ENCODE results near the gene ELMO1. TPM values are rescaled to one million over a fixed set of nuclear protein-coding genes. Genes with fewer than 3 reads are reported as not detected.

Gene ELMO1
- total RNA-seq, 4 donors from 2014 or later: 24.6 to 120 (median 71.9) TPM

GRCh38 chr7:36971515-36972139 lies 477.0 kb downstream of the ELMO1 start:
- intact Hi-C loops (cut with DNase I; ENCODE audit: low total_unique reads) (no loop called here), in situ Hi-C loops (cut with MboI; ENCODE audit: low pct_ligation_motif_present in 1 of 4, low pct_unique_long_range_greater_than_20kb in 1 of 4, low sequenced_read_pairs in 3 of 4) (no loop called here)
- Histone ChIP-seq H3K9me3 (no peaks in the 10 kb centered on the region), H3K4me1 (peaks cover 0 to 22% (median under 1%) of the 10 kb centered on the region in 4 donors), H3K27ac (no peak overlapping the region), H3K36me3 (no peaks in the 10 kb centered on the region), H3K27me3 (no peaks in the 10 kb centered on the region), H3K4me3 (no peak overlapping the region)
- 64 to 70% methylated on average over 5 to 9 of the region's 9 CpGs for WGBS, 2 donors (ENCODE audit: low coverage in 1 of 2)
- TF ChIP-seq POLR2AphosphoS5 (IDR thresholded peaks at IDR 0.05) (no peak), CTCF (IDR thresholded peaks at IDR 0.05) (no peak)
- DNase-seq: no peak

DNA sequence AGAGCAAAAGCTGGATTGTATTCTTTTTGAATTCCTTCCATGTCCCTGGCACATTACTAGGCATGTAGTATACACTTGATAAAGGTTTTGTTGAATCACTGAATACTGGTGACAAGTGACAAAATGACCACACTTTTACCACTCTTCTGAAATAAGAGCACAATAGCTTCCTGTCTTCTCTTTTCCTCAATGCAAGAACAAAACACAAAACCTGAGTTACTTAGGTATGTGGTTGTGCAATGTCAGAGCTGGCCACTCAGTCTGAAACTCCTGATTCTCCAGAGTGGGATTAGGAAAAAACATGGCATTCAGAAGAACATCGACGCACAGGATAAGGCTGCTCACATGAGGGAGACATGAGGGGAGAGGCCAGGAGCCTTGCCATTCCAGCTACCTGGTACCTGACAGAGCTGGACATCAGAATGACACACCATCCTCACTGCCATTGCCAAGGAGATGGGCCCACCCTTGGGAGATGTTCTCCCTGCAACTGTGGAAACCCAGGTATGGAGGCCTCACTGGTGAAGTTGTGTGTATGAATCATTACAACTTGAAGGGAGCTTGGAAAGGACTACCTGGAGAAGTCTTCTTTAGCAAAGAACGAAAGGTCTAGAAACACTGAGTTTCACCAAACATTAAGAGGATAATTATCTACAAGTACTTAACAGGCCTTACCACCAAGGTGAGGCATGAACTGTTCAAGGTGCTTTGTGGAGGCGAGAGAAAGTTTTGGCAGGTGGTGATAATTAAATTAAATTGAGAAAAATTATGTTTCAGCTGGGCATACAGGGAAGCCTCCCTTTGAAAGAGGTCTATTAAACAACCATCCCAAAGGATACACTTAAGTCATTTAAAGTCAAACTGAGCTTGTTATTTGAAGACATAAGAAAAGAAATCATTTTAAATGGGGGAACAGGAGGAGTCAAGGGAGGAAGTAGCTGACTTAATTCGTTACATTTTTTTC lies 477.8 kb downstream of the ELMO1 start:
- TF ChIP-seq CTCF (IDR thresholded peaks at IDR 0.05): no peak
- no peaks in the 10 kb centered on the region for H3K36me3 ChIP-seq
- H3K27ac ChIP-seq: no peak overlapping the region
- 70 to 72% methylated on average over 5 of the region's 5 CpGs for WGBS, 2 donors (ENCODE audit: low coverage in 1 of 2)
- no peaks in the 10 kb centered on the region for H3K9me3 ChIP-seq
- intact Hi-C loops (cut with DNase I; ENCODE audit: low total_unique reads): no loop called here
- in situ Hi-C loops (cut with MboI; ENCODE audit: low pct_ligation_motif_present in 1 of 4, low pct_unique_long_range_greater_than_20kb in 1 of 4, low sequenced_read_pairs in 3 of 4): no loop called here
- H3K27me3 ChIP-seq: no peaks in the 10 kb centered on the region
- DNase-seq: no peak
- H3K4me1 ChIP-seq: peaks cover 0 to 27% (median 4%) of the 10 kb centered on the region in 4 donors
- no peak overlapping the region for H3K4me3 ChIP-seq

GRCh38 chr7:36969376-36969775 lies 479.3 kb downstream of the ELMO1 start:
- no peak overlapping the region for H3K27ac ChIP-seq
- intact Hi-C loops (cut with DNase I; ENCODE audit: low total_unique reads) (no loop called here), in situ Hi-C loops (cut with MboI; ENCODE audit: low pct_ligation_motif_present in 1 of 4, low pct_unique_long_range_greater_than_20kb in 1 of 4, low sequenced_read_pairs in 3 of 4) (no loop called here)
- TF ChIP-seq POLR2AphosphoS5 (IDR thresholded peaks at IDR 0.05) (no peak), POLR2A (IDR thresholded peaks at IDR 0.05) (no peak), CTCF (IDR thresholded peaks at IDR 0.05) (no peak), EP300 (IDR thresholded peaks at IDR 0.05; ENCODE audit: low read depth) (no peak)
- H3K4me1 ChIP-seq: peaks cover 0 to 28% (median 6%) of the 10 kb centered on the region in 4 donors
- DNase-seq: no peak
- H3K9me3 ChIP-seq: no peaks in the 10 kb centered on the region
- H3K36me3 ChIP-seq: no peaks in the 10 kb centered on the region
- no peaks in the 10 kb centered on the region for H3K27me3 ChIP-seq
- H3K4me3 ChIP-seq: no peak overlapping the region

- TF ChIP-seq POLR2A (IDR thresholded peaks at IDR 0.05): no peak
- TF ChIP-seq CTCF (IDR thresholded peaks at IDR 0.05): peak; percentile 53 to 71 (median 57)
- Histone ChIP-seq H3K4me1 (peaks cover 0 to 28% (median 6%) of the 10 kb centered on the region in 4 donors), H3K36me3 (no peaks in the 10 kb centered on the region), H3K27me3 (no peaks in the 10 kb centered on the region), H3K27ac (no peak overlapping the region), H3K4me3 (no peak overlapping the region), H3K9me3 (no peaks in the 10 kb centered on the region)
- intact Hi-C loops (cut with DNase I; ENCODE audit: low total_unique reads) (no loop called here), in situ Hi-C loops (cut with MboI; ENCODE audit: low pct_ligation_motif_present in 1 of 4, low pct_unique_long_range_greater_than_20kb in 1 of 4, low sequenced_read_pairs in 3 of 4) (no loop called here)
- WGBS, 2 donors (ENCODE audit: low coverage in 1 of 2): 64 to 65% methylated on average over 2 to 4 of the region's 4 CpGs
- peak; percentile 24 for DNase-seq
Observed at GRCh38 chr7:36967387-36967786, 481.3 kb downstream of the ELMO1 start.

All from transverse colon (tissue), 4 donors.